Measurements from ENCODE around the gene GMPPB.
A peak's percentile ranks its signal among the peaks of the same experiment; 100 is the strongest.

The GMPPB gene

GRCh38 chr3:49715611-49716121 lies 8.1 kb downstream of the GMPPB start:
- DNase-seq (ENCODE audit: insufficient read length, low spot score) (no peak), FAIRE-seq (no peak)

GRCh38 chr3:49714728-49715550 lies 8.8 kb downstream of the GMPPB start:
- DNase-seq (ENCODE audit: insufficient read length, low spot score): no peak
- FAIRE-seq: no peak

- FAIRE-seq (no peak), DNase-seq (ENCODE audit: insufficient read length, low spot score) (no peak)
Measured at GRCh38 chr3:49713336-49714105, 10.2 kb downstream of the GMPPB start.

GRCh38 chr3:49712631-49713317 lies 11.0 kb downstream of the GMPPB start:
- FAIRE-seq (peak; percentile 16), DNase-seq (ENCODE audit: insufficient read length, low spot score) (no peak)

- DNase-seq (ENCODE audit: insufficient read length, low spot score): no peak
- peak; percentile 68 for FAIRE-seq
Measured at GRCh38 chr3:49712166-49712565, 11.6 kb downstream of the GMPPB start.

- no peak for FAIRE-seq
- DNase-seq (ENCODE audit: insufficient read length, low spot score): no peak
Measured at GRCh38 chr3:49711489-49711888, 12.3 kb downstream of the GMPPB start.

- no peak for FAIRE-seq
Measured at GRCh38 chr3:49709852-49710251, 13.9 kb downstream of the GMPPB start.

GRCh38 chr3:49707113-49707480 lies 16.7 kb downstream of the GMPPB start:
- FAIRE-seq: peak; percentile 48

More at GRCh38 chr3:49709852-49710251, 13.9 kb downstream of the GMPPB start:
- no peak for DNase-seq (ENCODE audit: insufficient read length, low spot score)

GRCh38 chr3:49706456-49707112 lies 17.2 kb downstream of the GMPPB start:
- FAIRE-seq (no peak), DNase-seq (ENCODE audit: insufficient read length, low spot score) (no peak)

More at GRCh38 chr3:49707113-49707480, 16.7 kb downstream of the GMPPB start:
- DNase-seq (ENCODE audit: insufficient read length, low spot score): no peak

GRCh38 chr3:49705390-49705960 lies 18.3 kb downstream of the GMPPB start:
- FAIRE-seq: no peak

GRCh38 chr3:49704629-49705028 lies 19.1 kb downstream of the GMPPB start:
- FAIRE-seq (no peak), DNase-seq (ENCODE audit: insufficient read length, low spot score) (no peak)

More at GRCh38 chr3:49705390-49705960, 18.3 kb downstream of the GMPPB start:
- no peak for DNase-seq (ENCODE audit: insufficient read length, low spot score)

GRCh38 chr3:49703956-49704355 lies 19.8 kb downstream of the GMPPB start:
- no peak for FAIRE-seq
- DNase-seq (ENCODE audit: insufficient read length, low spot score): no peak

- DNase-seq (ENCODE audit: insufficient read length, low spot score): peak; percentile 84
- peak; percentile 91 for FAIRE-seq
Measured at GRCh38 chr3:49703443-49703927, 20.3 kb downstream of the GMPPB start.

- FAIRE-seq (no peak), DNase-seq (ENCODE audit: insufficient read length, low spot score) (no peak)
Measured at GRCh38 chr3:49702672-49703071, 21.1 kb downstream of the GMPPB start.

GRCh38 chr3:49701388-49702077 lies 22.2 kb downstream of the GMPPB start:
- FAIRE-seq (no peak), DNase-seq (ENCODE audit: insufficient read length, low spot score) (no peak)

- no peak for FAIRE-seq
- no peak for DNase-seq (ENCODE audit: insufficient read length, low spot score)
Measured at GRCh38 chr3:49700453-49701128, 23.2 kb downstream of the GMPPB start.

GRCh38 chr3:49700014-49700413 lies 23.7 kb downstream of the GMPPB start:
- FAIRE-seq (no peak), DNase-seq (ENCODE audit: insufficient read length, low spot score) (no peak)

- no peak for FAIRE-seq
Measured at GRCh38 chr3:49699281-49699979, 24.3 kb downstream of the GMPPB start.

More at GRCh38 chr3:49699281-49699979, 24.3 kb downstream of the GMPPB start:
- DNase-seq (ENCODE audit: insufficient read length, low spot score): no peak

All from HTR-8/SVneo (cell line).